BLaER1 (cell line): Measurements from ENCODE around the gene APBA2.
A peak's percentile ranks its signal among the peaks of the same experiment; 100 is the strongest.

ENCODE experiments used
- H3K27ac ChIP-seq: shearing (Covaris generic); formaldehyde crosslinking; 2 replicates; pipeline ENCODE4 v1.8.1; 2022
- H3K27me3 ChIP-seq: shearing (Covaris generic); formaldehyde crosslinking; 2 replicates; pipeline ENCODE4 v1.8.1; 2022
- H3K36me3 ChIP-seq: shearing (Covaris generic); formaldehyde crosslinking; 2 replicates; pipeline ENCODE4 v1.8.1; 2022
- H3K4me1 ChIP-seq: shearing (Covaris generic); formaldehyde crosslinking; 2 replicates; pipeline ENCODE4 v1.8.1; 2022
- H3K4me2 ChIP-seq: shearing (Covaris generic); formaldehyde crosslinking; 2 replicates; pipeline ENCODE4 v1.8.1; 2022
- H3K4me3 ChIP-seq: shearing (Covaris generic); formaldehyde crosslinking; 2 replicates; pipeline ENCODE4 v1.8.1; 2022
- H3K9ac ChIP-seq: shearing (Covaris generic); formaldehyde crosslinking; 2 replicates; pipeline ENCODE4 v1.8.1; 2022
- H3K9me3 ChIP-seq: shearing (Covaris generic); formaldehyde crosslinking; 2 replicates; pipeline ENCODE4 v1.8.1; 2022
- H4K20me1 ChIP-seq: shearing (Covaris generic); formaldehyde crosslinking; 2 replicates; pipeline ENCODE4 v1.8.1; 2022
- Cebpa-rat ChIP-seq: shearing (Covaris generic); IDR thresholded peaks from 2 replicates; pipeline ENCODE4 v1.8.1; 2022

APBA2 gene

GRCh38 chr15:28878209-28878608 is 7.6 kb upstream of the APBA2 start:
- Histone ChIP-seq H3K9me3 (no peaks in the 10 kb centered on the region), H3K36me3 (no peaks in the 10 kb centered on the region), H3K9ac (no peak overlapping the region), H3K4me3 (no peak overlapping the region), H3K4me2 (no peak overlapping the region), H3K4me1 (peaks cover 36% of the 10 kb centered on the region), H3K27me3 (no peaks in the 10 kb centered on the region), H4K20me1 (no peaks in the 10 kb centered on the region), H3K27ac (no peak overlapping the region)
- no peak for TF ChIP-seq Cebpa-rat

GRCh38 chr15:28879551-28879950 is 6.2 kb upstream of the APBA2 start:
- H3K9ac ChIP-seq = no peak overlapping the region
- H4K20me1 ChIP-seq = no peaks in the 10 kb centered on the region
- TF ChIP-seq Cebpa-rat = no peak
- no peak overlapping the region for H3K4me2 ChIP-seq
- H3K36me3 ChIP-seq = no peaks in the 10 kb centered on the region
- no peaks in the 10 kb centered on the region for H3K27me3 ChIP-seq
- H3K4me3 ChIP-seq = no peak overlapping the region
- peaks cover 38% of the 10 kb centered on the region for H3K4me1 ChIP-seq
- no peaks in the 10 kb centered on the region for H3K9me3 ChIP-seq
- no peak overlapping the region for H3K27ac ChIP-seq

GRCh38 chr15:28880680-28881079 is 5.1 kb upstream of the APBA2 start:
- no peak for TF ChIP-seq Cebpa-rat
- Histone ChIP-seq H3K4me3 (no peak overlapping the region), H4K20me1 (no peaks in the 10 kb centered on the region), H3K27me3 (no peaks in the 10 kb centered on the region), H3K4me2 (peak overlapping the region; percentile 57), H3K4me1 (peaks cover 48% of the 10 kb centered on the region), H3K27ac (no peak overlapping the region), H3K36me3 (no peaks in the 10 kb centered on the region), H3K9me3 (0 out of 2 replicates have a peak, but pooled peaks cover 3% of the 10 kb centered on the region), H3K9ac (no peak overlapping the region)

- Histone ChIP-seq H3K4me1 (peaks cover 43% of the 10 kb centered on the region), H3K4me2 (peak overlapping the region; percentile 57)
Observed at GRCh38 chr15:28881170-28881569, 4.6 kb upstream of the APBA2 start.

GRCh38 chr15:28881600-28881999 is 4.2 kb upstream of the APBA2 start:
- Histone ChIP-seq H4K20me1 (no peaks in the 10 kb centered on the region), H3K4me1 (peaks cover 39% of the 10 kb centered on the region), H3K27ac (no peak overlapping the region), H3K9me3 (0 out of 2 replicates have a peak, but pooled peaks cover 3% of the 10 kb centered on the region), H3K9ac (no peak overlapping the region), H3K4me2 (peak overlapping the region; percentile 57), H3K27me3 (no peaks in the 10 kb centered on the region), H3K4me3 (no peak overlapping the region), H3K36me3 (no peaks in the 10 kb centered on the region)
- TF ChIP-seq Cebpa-rat = no peak

More at GRCh38 chr15:28881170-28881569, 4.6 kb upstream of the APBA2 start:
- H3K4me3 ChIP-seq = no peak overlapping the region
- H3K27ac ChIP-seq = no peak overlapping the region
- TF ChIP-seq Cebpa-rat = no peak
- no peaks in the 10 kb centered on the region for H4K20me1 ChIP-seq
- H3K9ac ChIP-seq = no peak overlapping the region
- H3K9me3 ChIP-seq = 0 out of 2 replicates have a peak, but pooled peaks cover 3% of the 10 kb centered on the region
- H3K36me3 ChIP-seq = no peaks in the 10 kb centered on the region
- H3K27me3 ChIP-seq = no peaks in the 10 kb centered on the region

- Histone ChIP-seq H3K4me1 (peaks cover 60% of the 10 kb centered on the region), H3K27me3 (no peaks in the 10 kb centered on the region), H3K27ac (no peak overlapping the region), H3K9me3 (0 out of 2 replicates have a peak, but pooled peaks cover 3% of the 10 kb centered on the region), H3K9ac (no peak overlapping the region), H3K4me3 (no peak overlapping the region), H4K20me1 (peaks cover 14% of the 10 kb centered on the region), H3K4me2 (peak overlapping the region; percentile 85), H3K36me3 (no peaks in the 10 kb centered on the region)
- TF ChIP-seq Cebpa-rat = no peak
Observed at GRCh38 chr15:28884151-28884940, 1.4 kb upstream of the APBA2 start.

GRCh38 chr15:28885128-28885629 is 595 bp upstream of the APBA2 start:
- Histone ChIP-seq H3K27me3 (no peaks in the 10 kb centered on the region), H3K27ac (peak overlapping the region; percentile 84), H3K4me1 (peaks cover 69% of the 10 kb centered on the region), H3K4me2 (peak overlapping the region; percentile 85), H3K9ac (peak overlapping the region; percentile 81), H3K36me3 (no peaks in the 10 kb centered on the region), H4K20me1 (peaks cover 22% of the 10 kb centered on the region), H3K9me3 (0 out of 2 replicates have a peak, but pooled peaks cover 3% of the 10 kb centered on the region), H3K4me3 (peak overlapping the region; percentile 75)
- TF ChIP-seq Cebpa-rat = no peak

GRCh38 chr15:28886431-28887338 is 911 bp downstream of the APBA2 start:
- peak overlapping the region; percentile 85 for H3K4me2 ChIP-seq
- peaks cover 71% of the 10 kb centered on the region for H3K4me1 ChIP-seq
- no peak for TF ChIP-seq Cebpa-rat
- 0 out of 2 replicates have a peak, but pooled peaks cover 3% of the 10 kb centered on the region for H3K9me3 ChIP-seq
- H3K9ac ChIP-seq = peak overlapping the region; percentile 81
- H3K4me3 ChIP-seq = peak overlapping the region; percentile 75
- H3K27me3 ChIP-seq = no peaks in the 10 kb centered on the region
- H3K27ac ChIP-seq = peak overlapping the region; percentile 84
- no peaks in the 10 kb centered on the region for H3K36me3 ChIP-seq
- H4K20me1 ChIP-seq = peaks cover 37% of the 10 kb centered on the region

- Histone ChIP-seq H3K9ac (peak overlapping the region; percentile 81), H4K20me1 (peaks cover 45% of the 10 kb centered on the region), H3K4me3 (peak overlapping the region; percentile 75), H3K4me1 (peaks cover 70% of the 10 kb centered on the region), H3K36me3 (no peaks in the 10 kb centered on the region), H3K27me3 (no peaks in the 10 kb centered on the region), H3K27ac (peak overlapping the region; percentile 72; the same call in 1 of the 2 replicates), H3K4me2 (peak overlapping the region; percentile 84), H3K9me3 (0 out of 2 replicates have a peak, but pooled peaks cover 3% of the 10 kb centered on the region)
- TF ChIP-seq Cebpa-rat = no peak
Observed at GRCh38 chr15:28887339-28888174, 1.8 kb downstream of the APBA2 start.
